ENCODE results near the gene PCBP3. TPM values are rescaled to one million over a fixed set of nuclear protein-coding genes. Genes with fewer than 3 reads are reported as not detected.

The PCBP3 gene
- total RNA-seq, 1 experiment from 2014 or later, result 1.4 TPM

GRCh38 chr21:45596704-45597318 is 46.7 kb upstream of the PCBP3 start:
- peak; percentile 69 for TF ChIP-seq CTCF (IDR thresholded peaks at IDR 0.05; ENCODE audit: unreplicated experiment)
- Mint-ChIP-seq H3K9me3 (ENCODE audit: low read depth, unreplicated experiment) (peaks cover 4% of the 10 kb centered on the region), H3K4me3 (ENCODE audit: low read depth, unreplicated experiment) (no peak overlapping the region), H3K36me3 (ENCODE audit: insufficient read depth, unreplicated experiment) (no peaks in the 10 kb centered on the region), H3K27ac (ENCODE audit: unreplicated experiment) (no peak overlapping the region), H3K4me1 (ENCODE audit: low read depth, unreplicated experiment) (no peaks in the 10 kb centered on the region), H3K27me3 (ENCODE audit: unreplicated experiment) (peaks cover 47% of the 10 kb centered on the region)
- CTCF ChIA-PET, result interaction anchor here (0.6 to 2.1 kb wide), 2 partner anchors 456 to 656 kb away, joined by 3 to 6 read pairs; no protein-coding TSS in a partner anchor
- intact Hi-C loops (cut with micrococcal nuclease; ENCODE audit: unreplicated experiment), result loop anchor here (2.0 to 5.0 kb wide), 2 partner anchors 42 to 455 kb away; no protein-coding TSS in a partner anchor
- no TSS peak for BruUV-seq (replicated peaks)
- DNase-seq, result peak; percentile 74

GRCh38 chr21:45598109-45598508 is 45.4 kb upstream of the PCBP3 start:
- H3K4me3 Mint-ChIP-seq (ENCODE audit: low read depth, unreplicated experiment), result no peak overlapping the region
- H3K9me3 Mint-ChIP-seq (ENCODE audit: low read depth, unreplicated experiment), result peaks cover 4% of the 10 kb centered on the region
- no peak for TF ChIP-seq CTCF (IDR thresholded peaks at IDR 0.05; ENCODE audit: unreplicated experiment)
- intact Hi-C loops (cut with micrococcal nuclease; ENCODE audit: unreplicated experiment), result loop anchor here (5.0 kb wide), 1 partner anchor 456 kb away; no protein-coding TSS in a partner anchor
- H3K27me3 Mint-ChIP-seq (ENCODE audit: unreplicated experiment), result peaks cover 49% of the 10 kb centered on the region
- CTCF ChIA-PET, result interaction anchor here (0.6 to 2.1 kb wide), 2 partner anchors 282 to 458 kb away, joined by 3 to 6 read pairs; no protein-coding TSS in a partner anchor
- H3K36me3 Mint-ChIP-seq (ENCODE audit: insufficient read depth, unreplicated experiment), result no peaks in the 10 kb centered on the region
- no peak overlapping the region for H3K27ac Mint-ChIP-seq (ENCODE audit: unreplicated experiment)
- no peaks in the 10 kb centered on the region for H3K4me1 Mint-ChIP-seq (ENCODE audit: low read depth, unreplicated experiment)
- BruUV-seq (replicated peaks), result no TSS peak
- no peak for DNase-seq

- no peak for TF ChIP-seq CTCF (IDR thresholded peaks at IDR 0.05; ENCODE audit: unreplicated experiment)
- no peak overlapping the region for H3K27ac Mint-ChIP-seq (ENCODE audit: unreplicated experiment)
- CTCF ChIA-PET, result interaction anchor here (0.6 kb wide), 1 partner anchor 282 kb away, joined by 3 read pairs; no protein-coding TSS in a partner anchor
- H3K9me3 Mint-ChIP-seq (ENCODE audit: low read depth, unreplicated experiment), result peaks cover 4% of the 10 kb centered on the region
- BruUV-seq (replicated peaks), result no TSS peak
- DNase-seq, result no peak
- intact Hi-C loops (cut with micrococcal nuclease; ENCODE audit: unreplicated experiment), result loop anchor here (5.0 kb wide), 1 partner anchor 456 kb away; no protein-coding TSS in a partner anchor
- H3K27me3 Mint-ChIP-seq (ENCODE audit: unreplicated experiment), result peaks cover 49% of the 10 kb centered on the region
- no peak overlapping the region for H3K4me3 Mint-ChIP-seq (ENCODE audit: low read depth, unreplicated experiment)
- no peaks in the 10 kb centered on the region for H3K36me3 Mint-ChIP-seq (ENCODE audit: insufficient read depth, unreplicated experiment)
- no peaks in the 10 kb centered on the region for H3K4me1 Mint-ChIP-seq (ENCODE audit: low read depth, unreplicated experiment)
These were observed 44.9 kb upstream of the PCBP3 start for GRCh38 chr21:45598666-45599065.

- no TSS peak for BruUV-seq (replicated peaks)
- CTCF ChIA-PET, result no interaction called here
- DNase-seq, result no peak
- Mint-ChIP-seq H3K27me3 (ENCODE audit: unreplicated experiment) (peaks cover 49% of the 10 kb centered on the region), H3K36me3 (ENCODE audit: insufficient read depth, unreplicated experiment) (no peaks in the 10 kb centered on the region), H3K27ac (ENCODE audit: unreplicated experiment) (no peak overlapping the region), H3K4me1 (ENCODE audit: low read depth, unreplicated experiment) (no peaks in the 10 kb centered on the region), H3K4me3 (ENCODE audit: low read depth, unreplicated experiment) (no peak overlapping the region), H3K9me3 (ENCODE audit: low read depth, unreplicated experiment) (peaks cover 4% of the 10 kb centered on the region)
- intact Hi-C loops (cut with micrococcal nuclease; ENCODE audit: unreplicated experiment), result loop anchor here (5.0 kb wide), 1 partner anchor 457 kb away; no protein-coding TSS in a partner anchor
- TF ChIP-seq CTCF (IDR thresholded peaks at IDR 0.05; ENCODE audit: unreplicated experiment), result no peak
These were observed 44.4 kb upstream of the PCBP3 start for GRCh38 chr21:45599146-45599581.
